MCF 10A (cell line): ENCODE measurements around the gene BARX1. TPM values are rescaled to one million over a fixed set of nuclear protein-coding genes. Genes with fewer than 3 reads are reported as not detected.

Experiments used
- BruUV-seq: library from RNA; stranded (reverse); fragments of 400-500 nt; replicated peaks from 2 replicates; lab custom pipeline; 2021; lab: Mats Ljungman, UMichigan
- CTCF ChIA-PET: fragments of 300-600 bp; sonication (Branson Sonifier 250); formaldehyde crosslinking; extraction: SDS; loops from one replicate; lab custom pipeline; 2021; ENCODE audit warnings: antibody characterized with exemption, inconsistent platforms; lab: Yijun Ruan, JAX
- POLR2A ChIA-PET: fragments of 300-600, 350-650 bp; sonication (Branson Sonifier 250); formaldehyde crosslinking; extraction: SDS; loops from one replicate; lab custom pipeline; 2020; ENCODE audit warnings: antibody characterized with exemption, inconsistent platforms; lab: Yijun Ruan, JAX
- DNase-seq: peaks from one replicate; pipeline ENCODE4 v3.0.0-alpha.2; 2018; ENCODE audit not compliant: unreplicated experiment
- H3K27ac Mint-ChIP-seq: one replicate; pipeline ENCODE4 v1.8.0; 2022; ENCODE audit warnings: mild to moderate bottlenecking, low read depth, mixed read lengths; ENCODE audit not compliant: unreplicated experiment
- H3K27me3 Mint-ChIP-seq: one replicate; pipeline ENCODE4 v1.8.0; 2022; ENCODE audit warnings: mixed read lengths; ENCODE audit not compliant: insufficient read depth, unreplicated experiment
- H3K36me3 Mint-ChIP-seq: one replicate; pipeline ENCODE4 v1.8.0; 2022; ENCODE audit warnings: mild to moderate bottlenecking, moderate library complexity, mixed read lengths; ENCODE audit not compliant: insufficient read depth, unreplicated experiment
- H3K4me1 Mint-ChIP-seq: one replicate; pipeline ENCODE4 v1.8.0; 2022; ENCODE audit warnings: mixed read lengths; ENCODE audit not compliant: insufficient read depth, unreplicated experiment
- H3K4me3 Mint-ChIP-seq: one replicate; pipeline ENCODE4 v1.8.0; 2022; ENCODE audit warnings: mild to moderate bottlenecking, moderate library complexity, mixed read lengths; ENCODE audit not compliant: unreplicated experiment
- H3K9me3 Mint-ChIP-seq: one replicate; pipeline ENCODE4 v1.8.0; 2022; ENCODE audit warnings: mixed read lengths; ENCODE audit not compliant: unreplicated experiment
- intact Hi-C: fragments of 100-400 bp; cut with micrococcal nuclease; formaldehyde crosslinking; loops from 2 replicates; pipeline ENCODE4 v1.14.1; 2022
- total RNA-seq: library from RNA; stranded (reverse); gene quantifications from 2 replicates; pipeline ENCODE4 v1.2.3, GENCODE V29; 2022
- TF ChIP-seq, protein P1 (sequence below): fragments of 200-600 bp; IDR thresholded peaks from one replicate; pipeline ENCODE4 v1.8.0; 2022; ENCODE audit warnings: antibody characterized with exemption, mild to moderate bottlenecking; ENCODE audit not compliant: unreplicated experiment

The BARX1 gene
- total RNA-seq, 1 experiment from 2014 or later, result 0.23 TPM

DNA sequence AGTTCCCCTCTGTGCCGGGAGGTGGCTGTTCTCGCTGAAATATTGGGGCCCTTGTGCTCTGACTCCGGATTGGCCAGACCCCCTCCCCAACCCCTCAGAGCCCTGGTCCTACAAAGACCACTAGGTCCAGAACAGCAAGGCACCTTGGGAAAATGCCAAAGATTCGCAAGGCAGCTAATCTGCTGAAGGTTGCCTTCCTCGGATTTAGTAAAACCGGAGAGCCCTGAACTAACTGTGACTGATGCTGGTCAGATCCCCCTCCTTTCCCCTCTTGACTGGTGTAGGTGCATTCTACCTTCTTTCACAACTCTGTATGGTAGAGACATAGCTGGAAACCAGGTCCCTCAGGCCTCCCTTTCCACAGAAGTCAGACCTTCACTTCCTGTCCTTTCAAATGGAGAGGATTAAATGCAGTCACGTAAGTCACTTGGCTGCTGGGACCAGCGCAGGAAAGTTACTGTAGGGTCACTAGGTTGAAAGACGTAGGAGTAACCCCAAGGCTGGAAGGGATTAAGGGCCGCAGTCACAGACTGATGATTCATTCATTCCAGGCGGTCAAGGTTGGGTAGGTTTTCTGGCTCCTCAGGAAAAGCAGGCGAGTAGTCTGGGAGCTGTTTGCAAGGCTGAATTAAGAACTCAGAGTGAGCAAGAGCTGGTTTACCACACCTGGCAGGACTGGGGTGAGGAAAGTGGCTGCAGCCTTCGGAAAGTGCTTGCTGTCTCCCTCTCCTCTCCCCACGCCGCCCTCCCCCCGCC, 5.3 kb downstream of the BARX1 start:
- ChIA-PET POLR2A (no interaction called here), CTCF (no interaction called here)
- TF ChIP-seq, protein P1, sequence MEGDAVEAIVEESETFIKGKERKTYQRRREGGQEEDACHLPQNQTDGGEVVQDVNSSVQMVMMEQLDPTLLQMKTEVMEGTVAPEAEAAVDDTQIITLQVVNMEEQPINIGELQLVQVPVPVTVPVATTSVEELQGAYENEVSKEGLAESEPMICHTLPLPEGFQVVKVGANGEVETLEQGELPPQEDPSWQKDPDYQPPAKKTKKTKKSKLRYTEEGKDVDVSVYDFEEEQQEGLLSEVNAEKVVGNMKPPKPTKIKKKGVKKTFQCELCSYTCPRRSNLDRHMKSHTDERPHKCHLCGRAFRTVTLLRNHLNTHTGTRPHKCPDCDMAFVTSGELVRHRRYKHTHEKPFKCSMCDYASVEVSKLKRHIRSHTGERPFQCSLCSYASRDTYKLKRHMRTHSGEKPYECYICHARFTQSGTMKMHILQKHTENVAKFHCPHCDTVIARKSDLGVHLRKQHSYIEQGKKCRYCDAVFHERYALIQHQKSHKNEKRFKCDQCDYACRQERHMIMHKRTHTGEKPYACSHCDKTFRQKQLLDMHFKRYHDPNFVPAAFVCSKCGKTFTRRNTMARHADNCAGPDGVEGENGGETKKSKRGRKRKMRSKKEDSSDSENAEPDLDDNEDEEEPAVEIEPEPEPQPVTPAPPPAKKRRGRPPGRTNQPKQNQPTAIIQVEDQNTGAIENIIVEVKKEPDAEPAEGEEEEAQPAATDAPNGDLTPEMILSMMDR, result no peak
- peak; percentile 22 for DNase-seq
- peaks cover 6% of the 10 kb centered on the region for H3K4me1 Mint-ChIP-seq
- BruUV-seq, result no TSS peak
- H3K36me3 Mint-ChIP-seq, result no peaks in the 10 kb centered on the region
- no peak overlapping the region for H3K4me3 Mint-ChIP-seq
- intact Hi-C loops, result no loop called here
- no peaks in the 10 kb centered on the region for H3K9me3 Mint-ChIP-seq
- H3K27ac Mint-ChIP-seq, result no peak overlapping the region
- H3K27me3 Mint-ChIP-seq, result peaks cover 56% of the 10 kb centered on the region

DNA sequence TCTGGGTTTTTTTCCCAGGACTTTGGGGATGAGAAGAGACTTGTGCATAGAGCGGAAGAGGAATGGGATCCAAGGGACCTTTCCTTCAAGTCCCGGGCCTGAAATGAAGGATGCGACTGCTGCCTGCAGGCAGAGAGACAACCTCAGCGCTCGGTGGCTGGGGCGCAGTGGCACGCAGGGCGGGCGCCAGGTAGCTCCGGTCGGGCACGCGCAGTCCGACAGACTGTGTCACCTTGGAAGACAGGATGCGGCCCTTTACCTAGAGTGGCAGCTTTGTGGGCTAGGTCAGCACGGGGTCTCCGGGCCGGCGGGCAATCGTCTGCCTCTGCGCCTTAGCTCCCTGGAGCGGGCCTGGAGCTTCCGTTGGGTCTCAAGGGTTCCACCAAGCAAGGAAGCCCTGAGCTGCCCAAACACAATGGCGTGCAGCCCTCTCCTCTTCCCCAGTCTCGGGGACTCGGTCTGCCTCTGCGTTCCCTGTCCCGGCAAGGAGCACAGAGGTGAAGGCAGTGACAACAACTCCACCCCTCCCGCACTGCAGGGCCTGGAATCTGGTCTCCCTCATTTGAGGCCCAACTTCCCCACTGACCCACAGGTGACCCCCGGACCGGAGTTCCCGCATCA, 6.0 kb downstream of the BARX1 start:
- TF ChIP-seq, protein P1, result no peak
- POLR2A ChIA-PET, result no interaction called here
- DNase-seq, result no peak
- intact Hi-C loops, result no loop called here
- BruUV-seq, result no TSS peak
- peaks cover 6% of the 10 kb centered on the region for H3K4me1 Mint-ChIP-seq
- peaks cover 60% of the 10 kb centered on the region for H3K27me3 Mint-ChIP-seq
- no peaks in the 10 kb centered on the region for H3K36me3 Mint-ChIP-seq
- H3K27ac Mint-ChIP-seq, result no peak overlapping the region
- CTCF ChIA-PET, result interaction anchor here (1.8 kb wide), 1 partner anchor 13 kb away, joined by 7 read pairs; no protein-coding TSS in a partner anchor
- H3K4me3 Mint-ChIP-seq, result no peak overlapping the region
- H3K9me3 Mint-ChIP-seq, result no peaks in the 10 kb centered on the region

DNA sequence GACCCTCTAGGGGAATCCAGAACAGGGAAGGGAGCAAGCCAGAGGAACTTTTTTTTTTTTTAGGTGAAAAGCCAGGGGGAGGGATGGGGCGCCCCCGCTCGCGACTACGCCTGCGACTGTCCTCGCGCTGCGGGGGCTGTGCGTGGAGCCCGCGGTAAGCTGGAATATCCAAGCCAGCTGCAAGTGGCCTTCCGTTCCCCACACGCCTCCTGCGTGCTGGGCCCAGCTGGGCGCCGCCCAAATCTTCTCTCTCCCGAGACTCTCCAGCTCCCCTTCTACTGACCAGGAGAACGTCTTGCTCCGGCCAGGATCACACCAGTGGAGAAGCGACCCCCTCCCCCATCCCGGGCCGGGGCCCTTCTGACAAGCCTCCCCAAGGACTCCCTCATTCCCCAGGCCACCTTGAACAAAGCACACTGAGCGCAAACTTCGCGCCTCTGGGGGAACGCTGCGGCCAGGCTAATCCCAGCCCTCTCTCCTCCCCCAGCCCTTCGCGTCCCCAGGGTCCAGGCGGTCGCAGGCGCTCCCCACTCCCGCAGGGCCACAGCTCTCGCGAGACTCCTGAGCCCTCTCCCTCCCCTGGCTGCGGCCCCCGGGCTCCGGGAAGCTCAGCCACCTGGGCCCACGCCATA, 6.6 kb downstream of the BARX1 start:
- no peak overlapping the region for H3K4me3 Mint-ChIP-seq
- H3K4me1 Mint-ChIP-seq, result peaks cover 6% of the 10 kb centered on the region
- POLR2A ChIA-PET, result no interaction called here
- TF ChIP-seq, protein P1, result no peak
- no TSS peak for BruUV-seq
- no peaks in the 10 kb centered on the region for H3K36me3 Mint-ChIP-seq
- CTCF ChIA-PET, result interaction anchor here (0.6 to 1.8 kb wide), 2 partner anchors 14 to 267 kb away, joined by 3 to 7 read pairs; no protein-coding TSS in a partner anchor
- peaks cover 60% of the 10 kb centered on the region for H3K27me3 Mint-ChIP-seq
- H3K27ac Mint-ChIP-seq, result no peak overlapping the region
- intact Hi-C loops, result no loop called here
- no peaks in the 10 kb centered on the region for H3K9me3 Mint-ChIP-seq
- DNase-seq, result no peak
